Measurements from ENCODE around the gene C1QL4. TPM values are rescaled to one million over a fixed set of nuclear protein-coding genes. Genes with fewer than 3 reads are reported as not detected.
"Not testable (repeated sequence)": the region's sequence is repeated elsewhere in the genome, so short reads cannot be mapped to it uniquely, and the experiment has no call there.

Gene C1QL4
- 28.5 and 41.0 TPM in 2 replicates for polyA plus RNA-seq (2014; cell fraction: cytosol; rRNA removed)
- polyA plus RNA-seq (2014; cell fraction: nucleus; rRNA removed), result 24.7 and 34.5 TPM in 2 replicates

GRCh38 chr12:49336645-49337584, at the start of gene C1QL4:
C1QL4 (minus strand) TSS chr12:49337188; CDS start chr12:49336477, 711 bp downstream.
- peak; percentile 82 for DNase-seq (ENCODE audit: low spot score)

GRCh38 chr12:49380184-49380583, 43.2 kb upstream of the C1QL4 start:
- DNase-seq (ENCODE audit: low spot score), result not testable (repeated sequence)

- no peak for DNase-seq (ENCODE audit: low spot score)
Observed at GRCh38 chr12:49377386-49377785, 40.4 kb upstream of the C1QL4 start.

- no peak for DNase-seq (ENCODE audit: low spot score)
Observed at GRCh38 chr12:49375406-49375805, 38.4 kb upstream of the C1QL4 start.

GRCh38 chr12:49370539-49370938, 33.6 kb upstream of the C1QL4 start:
- DNase-seq (ENCODE audit: low spot score), result no peak

GRCh38 chr12:49369411-49370145, 32.6 kb upstream of the C1QL4 start:
- peak; percentile 29 for DNase-seq (ENCODE audit: low spot score)

- no peak for DNase-seq (ENCODE audit: low spot score)
Observed at GRCh38 chr12:49368240-49368600, 31.2 kb upstream of the C1QL4 start.

GRCh38 chr12:49367381-49368239, 30.6 kb upstream of the C1QL4 start, which contains the start of gene SPATS2:
SPATS2 (plus strand) TSS chr12:49367462; CDS start chr12:49461013, 93,551 bp downstream.
- no peak for DNase-seq (ENCODE audit: low spot score)

GRCh38 chr12:49366652-49367380, 29.8 kb upstream of the C1QL4 start:
- peak; percentile 96 for DNase-seq (ENCODE audit: low spot score)

GRCh38 chr12:49366096-49366651, 29.2 kb upstream of the C1QL4 start:
- DNase-seq (ENCODE audit: low spot score), result no peak

- no peak for DNase-seq (ENCODE audit: low spot score)
Observed at GRCh38 chr12:49365542-49365941, 28.6 kb upstream of the C1QL4 start.

GRCh38 chr12:49364989-49365388, 28.0 kb upstream of the C1QL4 start:
- no peak for DNase-seq (ENCODE audit: low spot score)

GRCh38 chr12:49362077-49362476, 25.1 kb upstream of the C1QL4 start:
- DNase-seq (ENCODE audit: low spot score), result no peak

GRCh38 chr12:49359671-49360070, 22.7 kb upstream of the C1QL4 start:
- no peak for DNase-seq (ENCODE audit: low spot score)

- DNase-seq (ENCODE audit: low spot score), result peak; percentile 79
Observed at GRCh38 chr12:49358483-49359141, 21.6 kb upstream of the C1QL4 start.

GRCh38 chr12:49357103-49357678, 20.2 kb upstream of the C1QL4 start:
- no peak for DNase-seq (ENCODE audit: low spot score)

GRCh38 chr12:49355913-49356312, 18.9 kb upstream of the C1QL4 start:
- no peak for DNase-seq (ENCODE audit: low spot score)

- no peak for DNase-seq (ENCODE audit: low spot score)
Observed at GRCh38 chr12:49352351-49352750, 15.4 kb upstream of the C1QL4 start.

GRCh38 chr12:49349266-49349665, 12.3 kb upstream of the C1QL4 start:
- no peak for DNase-seq (ENCODE audit: low spot score)
